NCI-H2227 (cell line): Measurements from ENCODE around the gene FIP1L1.
"Not testable (repeated sequence)": the region's sequence is repeated elsewhere in the genome, so short reads cannot be mapped to it uniquely, and the experiment has no call there.

Experiments used
- DNase-seq: peaks from one replicate; lab custom pipeline; 2025; ENCODE audit not compliant: unreplicated experiment; lab: John Stamatoyannopoulos, UW

Gene FIP1L1

GRCh38 chr4:53466576-53466975, 89.1 kb downstream of the FIP1L1 start:
- not testable (repeated sequence) for DNase-seq

GRCh38 chr4:53476232-53477037, 99.0 kb downstream of the FIP1L1 start:
- no peak for DNase-seq

- no peak for DNase-seq
These were observed 99.7 kb downstream of the FIP1L1 start for GRCh38 chr4:53477038-53477565.

GRCh38 chr4:53477636-53478035, 100.2 kb downstream of the FIP1L1 start:
- DNase-seq = no peak

GRCh38 chr4:53478671-53479456, 101.4 kb downstream of the FIP1L1 start:
- no peak for DNase-seq

GRCh38 chr4:53479736-53480525, 102.5 kb downstream of the FIP1L1 start:
- DNase-seq = no peak

- no peak for DNase-seq
These were observed 103.5 kb downstream of the FIP1L1 start for GRCh38 chr4:53480909-53481308.

- no peak for DNase-seq
These were observed 104.1 kb downstream of the FIP1L1 start for GRCh38 chr4:53481586-53481985.

- DNase-seq = no peak
These were observed 105.8 kb downstream of the FIP1L1 start for GRCh38 chr4:53483250-53483649.

GRCh38 chr4:53484911-53485657, 107.6 kb downstream of the FIP1L1 start:
- DNase-seq = no peak

GRCh38 chr4:53485658-53486040, 108.2 kb downstream of the FIP1L1 start:
- no peak for DNase-seq

GRCh38 chr4:53487766-53488165, 110.3 kb downstream of the FIP1L1 start:
- DNase-seq = no peak

GRCh38 chr4:53489279-53489889, 111.9 kb downstream of the FIP1L1 start:
- no peak for DNase-seq

GRCh38 chr4:53490161-53490956, 112.9 kb downstream of the FIP1L1 start:
- DNase-seq = no peak

GRCh38 chr4:53490965-53491622, 113.7 kb downstream of the FIP1L1 start:
- DNase-seq = peak; percentile 13

- DNase-seq = no peak
These were observed 117.4 kb downstream of the FIP1L1 start for GRCh38 chr4:53494851-53495250.

- no peak for DNase-seq
These were observed 120.2 kb downstream of the FIP1L1 start for GRCh38 chr4:53497487-53498244.

- DNase-seq = no peak
These were observed 121.3 kb downstream of the FIP1L1 start for GRCh38 chr4:53498706-53499105.
